HS-27A (cell line): ENCODE data around the gene MEGF8.
"Not testable (repeated sequence)": the region's sequence is repeated elsewhere in the genome, so short reads cannot be mapped to it uniquely, and the experiment has no call there.

Experiments
- DNase-seq: peaks from one replicate; pipeline ENCODE4 v3.0.0-alpha.2; 2012; ENCODE audit warnings: low read depth, missing footprints

Gene MEGF8

DNA sequence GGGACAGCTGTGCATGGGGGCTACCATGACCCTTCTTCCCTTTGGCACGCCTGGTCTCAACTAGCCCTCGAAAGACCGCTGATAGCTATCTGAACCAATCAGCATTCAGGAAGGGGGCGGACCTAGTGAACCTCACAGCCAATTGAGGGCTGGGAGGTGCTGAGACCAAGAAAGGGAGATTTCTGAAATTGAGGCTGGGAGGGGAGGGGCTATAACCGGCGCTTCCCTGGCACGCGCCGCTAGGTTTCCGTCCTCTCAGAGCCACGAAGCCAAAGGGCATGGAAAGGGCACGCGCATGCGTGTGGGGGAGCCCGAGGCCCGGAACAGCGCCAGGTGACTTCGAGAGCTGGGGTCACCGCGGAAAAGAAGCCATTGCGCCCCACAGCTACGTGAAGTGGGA is 18.8 kb upstream of the MEGF8 start:
- DNase-seq: no peak

DNA sequence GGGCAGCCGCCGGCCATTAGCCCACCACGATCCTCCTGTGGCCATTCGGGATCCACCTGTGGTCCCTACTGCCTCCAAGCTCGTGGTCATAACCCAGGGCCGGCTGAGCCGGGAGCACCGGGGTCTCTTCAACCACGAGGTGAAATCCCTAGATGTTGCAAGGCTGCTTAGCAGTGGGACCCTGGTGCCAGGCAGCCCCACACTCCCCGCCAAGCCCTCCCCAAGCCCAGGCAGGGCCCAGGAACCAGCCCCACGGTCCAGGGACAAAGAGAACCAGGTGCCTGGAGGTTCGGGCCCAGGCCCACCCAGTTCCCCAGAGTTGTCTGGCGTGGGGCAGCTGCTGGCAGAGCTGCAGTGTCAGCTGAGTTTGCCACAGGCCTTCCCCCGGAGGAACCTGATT is 15.7 kb upstream of the MEGF8 start:
- DNase-seq: no peak

DNA sequence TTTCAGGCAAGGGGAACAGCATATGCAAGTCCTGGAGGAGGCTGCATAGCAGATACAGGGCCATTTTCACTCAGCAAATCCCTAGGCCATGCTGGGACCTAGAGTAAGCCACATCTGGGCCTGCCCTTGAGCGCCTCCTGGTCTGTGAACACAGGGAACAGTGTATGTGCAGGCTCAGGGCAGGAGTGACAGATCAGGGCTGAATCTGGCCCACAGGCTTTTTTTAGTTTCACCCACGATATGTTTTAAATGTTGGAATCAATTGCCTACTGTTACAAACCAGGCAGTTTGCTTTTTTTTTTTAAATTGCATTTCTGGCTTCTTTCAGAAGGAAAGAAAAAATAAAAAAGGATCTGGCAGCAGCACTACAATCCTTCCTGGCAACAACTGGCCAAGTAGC is 13.8 kb upstream of the MEGF8 start:
- no peak for DNase-seq

DNA sequence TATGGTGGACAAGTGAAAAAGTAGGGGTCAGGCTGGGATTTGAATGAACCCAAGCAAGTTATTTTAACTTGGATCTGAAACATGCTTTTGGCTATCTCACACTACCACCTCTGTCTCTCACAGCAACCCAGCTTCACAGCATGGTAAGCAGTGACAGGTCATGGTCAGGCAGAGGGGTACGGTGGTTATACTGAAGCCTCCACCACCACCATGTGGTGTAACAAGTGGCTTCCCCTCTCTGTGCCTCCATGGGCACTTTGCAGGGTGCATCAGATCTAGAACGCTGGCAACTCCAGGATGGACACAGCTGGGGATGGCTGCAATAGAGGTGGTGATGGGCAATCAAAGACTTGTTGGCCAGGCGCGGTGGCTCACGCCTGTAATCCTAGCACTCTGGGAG is 13.1 kb upstream of the MEGF8 start:
- DNase-seq: no peak

DNA sequence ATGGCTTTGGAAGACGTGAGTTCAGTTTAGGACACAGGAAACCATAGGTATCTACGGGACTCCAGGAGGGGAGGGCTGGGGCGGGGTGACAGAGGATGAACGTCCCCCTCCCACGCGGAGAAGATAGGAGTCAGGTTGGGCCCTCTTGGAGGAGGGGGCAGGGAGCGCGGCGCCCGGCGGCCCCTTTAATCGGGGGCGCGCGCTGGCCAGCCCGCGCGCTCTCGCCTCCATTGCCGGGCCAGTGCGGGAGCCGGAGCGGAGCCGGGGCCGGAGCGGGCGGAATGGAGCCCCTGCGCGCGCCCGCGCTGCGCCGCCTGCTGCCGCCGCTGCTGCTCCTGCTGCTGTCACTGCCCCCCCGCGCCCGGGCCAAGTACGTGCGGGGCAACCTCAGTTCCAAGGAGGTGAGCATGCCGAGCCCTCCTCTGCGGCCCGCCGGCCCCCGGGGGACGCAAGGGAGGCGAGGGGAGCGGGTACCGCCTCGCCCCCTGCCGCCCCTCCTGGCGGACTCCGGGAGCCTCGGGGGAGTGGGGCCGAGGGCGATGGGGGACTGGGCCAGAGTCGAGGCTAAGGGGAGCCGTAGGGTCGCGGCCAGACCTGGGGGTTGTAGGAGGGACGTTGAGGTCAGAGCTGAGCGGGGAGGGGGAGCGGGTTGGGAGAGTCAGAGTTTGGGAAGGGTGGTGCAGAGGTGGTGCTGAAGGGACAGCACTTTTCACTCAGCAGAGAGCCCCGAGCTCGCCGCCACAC is 12.2 kb upstream of the MEGF8 start, which contains the start of gene TMEM145:
Gene TMEM145, plus strand, starts transcription at position 214 of the 744 bp plus-strand sequence. Its CDS starts 68 bp downstream, at position 282.
- DNase-seq: no peak

DNA sequence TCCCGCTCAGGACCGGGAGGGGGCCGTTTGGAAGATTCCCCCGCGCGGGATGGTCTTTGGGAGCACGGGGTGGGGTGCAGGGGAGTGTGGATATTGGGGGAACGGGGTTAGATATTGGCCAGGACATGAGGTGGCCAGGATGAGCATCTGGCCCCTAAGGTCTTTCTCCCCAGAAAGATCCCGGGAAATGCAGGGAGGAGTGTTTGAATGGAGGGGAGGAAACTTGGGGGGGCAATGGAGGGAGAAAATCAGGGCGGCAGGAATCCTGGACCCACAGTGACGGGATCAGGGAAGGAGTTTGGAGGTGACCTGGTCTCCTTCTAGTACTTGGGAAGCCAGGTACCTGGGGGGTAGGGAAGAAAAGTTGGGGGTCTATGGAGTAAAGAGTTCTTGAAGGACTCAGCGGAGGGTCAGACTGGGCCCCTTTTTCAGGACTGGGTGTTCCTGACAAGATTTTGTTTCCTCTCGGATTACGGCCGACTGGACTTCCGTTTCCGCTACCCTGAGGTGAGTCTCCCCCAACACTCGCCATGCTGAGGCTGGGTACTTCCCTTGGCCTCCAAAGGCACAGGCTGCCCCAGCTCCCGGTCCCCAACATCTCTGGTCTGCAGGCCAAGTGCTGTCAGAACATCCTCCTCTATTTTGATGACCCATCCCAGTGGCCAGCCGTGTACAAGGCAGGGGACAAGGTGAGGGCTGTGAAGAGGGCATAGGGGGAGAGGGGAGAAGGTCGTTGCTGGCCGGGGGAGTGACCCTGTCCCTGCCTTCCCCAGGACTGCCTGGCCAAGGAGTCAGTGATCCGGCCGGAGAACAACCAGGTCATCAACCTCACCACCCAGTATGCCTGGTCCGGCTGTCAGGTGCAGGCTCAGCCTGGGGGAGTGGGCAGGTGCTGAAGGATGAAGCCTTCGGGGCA is 11.3 kb upstream of the MEGF8 start:
- DNase-seq: no peak

DNA sequence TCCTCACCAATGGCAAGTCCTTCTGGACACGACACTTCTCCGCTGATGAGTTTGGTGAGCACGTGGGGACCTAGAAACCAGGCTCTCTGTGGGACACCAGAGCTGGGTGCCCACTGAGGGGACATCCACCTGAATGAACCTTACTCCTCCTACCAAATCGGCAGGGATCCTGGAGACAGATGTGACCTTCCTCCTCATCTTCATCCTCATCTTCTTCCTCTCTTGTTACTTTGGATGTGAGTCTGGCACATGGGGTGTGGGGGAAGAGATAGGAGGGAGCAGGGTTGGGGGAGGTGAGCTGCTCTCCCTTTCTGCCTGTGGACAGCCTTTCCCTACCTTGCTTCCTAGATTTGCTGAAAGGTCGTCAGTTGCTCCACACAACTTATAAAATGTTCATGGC is 10.4 kb upstream of the MEGF8 start:
- no peak for DNase-seq

DNA sequence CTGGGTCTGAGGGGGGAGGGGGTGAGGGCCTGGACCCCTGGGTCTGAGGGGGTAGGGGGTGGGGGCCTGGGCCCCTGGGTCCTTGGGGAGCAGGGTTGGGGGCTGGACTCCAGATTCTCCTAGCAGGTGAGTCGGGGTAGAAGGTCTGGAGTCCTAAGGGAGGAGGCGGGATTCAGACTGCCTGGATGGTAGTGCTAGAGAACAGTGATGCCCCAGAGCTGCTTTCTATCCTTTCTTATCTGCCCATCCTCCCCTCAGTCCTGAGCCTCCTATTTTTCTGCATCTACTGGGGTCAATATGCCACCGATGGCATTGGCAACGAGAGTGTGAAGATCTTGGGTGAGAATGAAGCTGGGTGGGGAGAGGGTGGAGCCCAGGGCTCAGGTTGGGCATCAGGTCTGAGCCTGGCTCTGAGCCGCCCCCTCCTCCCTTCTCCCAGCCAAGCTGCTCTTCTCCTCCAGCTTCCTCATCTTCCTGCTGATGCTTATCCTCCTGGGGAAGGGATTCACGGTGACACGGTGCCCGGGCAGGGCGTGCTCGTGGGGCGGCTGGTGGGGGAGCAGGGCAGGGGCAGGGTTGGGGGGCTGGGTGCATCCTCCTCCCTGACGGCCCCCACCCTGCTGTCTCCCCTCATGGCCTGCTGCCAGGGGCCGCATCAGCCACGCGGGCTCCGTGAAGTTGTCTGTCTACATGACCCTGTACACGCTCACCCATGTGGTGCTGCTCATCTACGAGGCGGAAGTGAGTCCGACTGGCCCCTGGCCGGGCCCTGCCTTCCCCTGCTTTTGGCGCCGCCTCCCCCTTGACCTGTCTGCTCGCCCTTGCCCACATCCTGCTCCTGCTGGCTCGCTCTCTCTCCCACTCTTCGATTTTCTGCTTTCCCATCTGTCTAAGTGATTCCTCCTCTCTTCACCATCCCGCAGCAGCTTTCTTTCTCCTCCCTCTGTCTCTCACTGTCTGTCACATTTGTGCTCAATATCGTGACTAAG is 8.9 kb upstream of the MEGF8 start:
- DNase-seq: no peak

DNA sequence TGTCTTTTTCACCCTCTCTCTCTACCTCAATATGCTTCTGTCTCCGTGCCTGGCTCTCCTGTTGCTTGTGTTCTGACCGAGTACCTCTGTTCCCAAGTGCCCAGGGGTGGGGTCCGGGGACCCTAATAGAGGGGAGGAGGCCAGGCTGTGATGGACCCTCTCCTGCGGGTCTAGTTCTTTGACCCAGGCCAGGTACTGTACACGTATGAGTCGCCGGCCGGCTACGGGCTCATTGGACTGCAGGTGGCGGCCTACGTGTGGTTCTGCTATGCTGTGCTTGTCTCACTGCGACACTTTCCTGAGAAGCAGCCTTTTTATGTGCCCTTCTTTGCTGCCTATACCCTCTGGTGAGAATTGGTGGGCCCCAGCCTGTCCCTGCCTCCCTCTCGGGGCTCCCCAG is 7.9 kb upstream of the MEGF8 start:
- no peak for DNase-seq

DNA sequence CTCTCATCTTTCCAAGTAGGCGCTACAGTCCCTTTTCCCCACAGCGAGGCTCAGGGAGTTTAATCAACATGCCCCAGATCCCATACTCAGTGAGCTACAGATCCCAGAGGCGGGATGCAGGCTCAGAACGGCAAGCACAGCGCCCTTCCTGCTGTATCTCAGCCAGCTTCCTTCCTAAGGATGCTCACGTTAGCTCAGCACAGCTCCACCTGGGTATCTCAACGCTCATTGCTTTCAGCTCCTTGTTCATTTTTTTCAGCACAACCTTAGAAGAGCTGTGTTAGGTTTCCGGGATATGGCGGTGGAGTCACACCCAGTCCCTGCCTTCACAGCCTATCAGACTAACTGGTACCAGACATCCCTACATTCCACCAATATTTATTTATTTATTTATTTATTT is 3.1 kb upstream of the MEGF8 start:
- no peak for DNase-seq

DNA sequence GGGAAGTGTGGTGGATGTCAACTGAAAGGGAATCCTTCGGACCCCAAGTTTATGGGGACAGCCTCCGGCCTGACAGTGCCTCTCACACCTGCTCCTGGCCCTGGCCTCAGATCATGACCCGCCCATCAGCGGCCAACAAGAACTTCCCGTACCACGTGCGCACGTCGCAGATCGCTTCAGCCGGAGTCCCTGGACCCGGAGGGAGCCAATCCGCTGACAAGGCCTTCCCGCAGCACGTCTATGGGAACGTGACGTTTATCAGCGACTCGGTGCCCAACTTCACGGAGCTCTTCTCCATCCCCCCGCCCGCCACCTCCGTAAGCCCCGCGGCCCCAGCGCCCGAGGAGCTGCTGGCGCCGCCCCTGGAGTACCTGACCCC is 2.0 kb upstream of the MEGF8 start:
- no peak for DNase-seq

DNA sequence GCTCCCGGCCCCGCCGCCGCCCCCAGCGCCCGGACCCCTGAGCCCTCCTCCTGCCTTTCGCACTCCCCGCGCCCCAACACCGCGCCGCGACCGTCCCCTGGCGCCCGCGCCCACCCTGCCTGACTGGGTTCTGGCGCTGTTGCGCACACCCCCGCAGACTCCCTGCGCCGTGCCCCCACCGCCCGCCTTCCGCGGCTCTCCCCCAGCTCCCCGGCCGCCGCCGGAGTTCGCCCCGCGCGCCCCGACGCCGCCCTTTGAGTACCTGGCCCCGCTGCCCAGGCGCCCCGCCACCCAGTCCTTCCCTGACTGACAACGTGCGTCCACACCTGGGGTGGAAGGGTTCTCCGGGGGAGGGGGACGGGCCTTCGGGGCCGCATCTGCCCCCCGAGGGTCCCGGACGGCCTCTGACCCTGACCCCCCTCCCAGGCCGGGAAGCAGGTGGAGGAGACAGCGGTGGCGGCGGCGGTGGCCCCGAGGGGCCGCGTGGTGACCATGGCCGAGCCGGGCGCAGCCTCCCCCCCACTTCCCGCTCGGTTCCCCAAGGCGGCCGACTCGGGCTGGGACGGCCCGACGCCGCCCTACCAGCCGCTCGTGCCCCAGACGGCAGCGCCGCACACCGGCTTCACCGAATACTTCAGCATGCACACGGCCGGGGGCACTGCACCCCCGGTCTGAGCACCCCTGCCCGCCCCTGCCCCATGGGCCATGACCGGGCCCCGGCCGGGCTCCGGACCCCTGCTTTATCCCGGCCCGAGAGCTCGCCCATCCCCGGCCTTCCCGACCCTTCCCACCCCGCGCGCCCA is 1.4 kb upstream of the MEGF8 start:
- DNase-seq: no peak

DNA sequence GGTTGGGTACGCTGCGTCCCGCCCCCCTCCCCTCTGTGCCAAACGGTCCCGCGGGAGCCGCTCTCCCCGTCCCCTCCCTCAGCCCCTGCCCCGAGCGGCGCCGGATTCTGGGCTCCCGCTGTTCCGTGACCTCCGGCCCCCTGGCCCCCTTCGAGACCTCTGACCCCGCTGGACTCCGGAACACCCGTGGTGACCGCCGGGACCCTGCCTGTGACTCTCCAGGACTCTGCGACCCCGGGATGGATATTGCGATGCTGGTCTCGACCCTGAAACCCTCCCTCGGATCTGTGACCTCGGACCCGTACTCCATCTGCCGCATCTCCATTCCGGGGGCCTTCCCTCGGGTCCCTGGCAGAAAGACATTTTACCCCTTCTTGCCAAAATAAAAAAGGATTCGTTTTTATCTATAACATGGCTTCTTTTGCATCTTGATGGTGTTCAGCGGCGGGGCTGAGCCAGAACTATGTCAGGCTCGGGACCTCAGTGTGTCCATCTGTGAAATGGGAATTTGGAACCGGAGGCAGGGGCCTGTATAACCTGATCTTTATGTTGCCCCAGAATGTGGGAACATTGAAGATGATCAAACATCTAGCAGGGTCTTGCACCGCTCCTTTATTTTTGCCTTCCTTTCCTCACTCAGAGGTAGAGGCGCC is 654 bp upstream of the MEGF8 start:
- DNase-seq: no peak

DNA sequence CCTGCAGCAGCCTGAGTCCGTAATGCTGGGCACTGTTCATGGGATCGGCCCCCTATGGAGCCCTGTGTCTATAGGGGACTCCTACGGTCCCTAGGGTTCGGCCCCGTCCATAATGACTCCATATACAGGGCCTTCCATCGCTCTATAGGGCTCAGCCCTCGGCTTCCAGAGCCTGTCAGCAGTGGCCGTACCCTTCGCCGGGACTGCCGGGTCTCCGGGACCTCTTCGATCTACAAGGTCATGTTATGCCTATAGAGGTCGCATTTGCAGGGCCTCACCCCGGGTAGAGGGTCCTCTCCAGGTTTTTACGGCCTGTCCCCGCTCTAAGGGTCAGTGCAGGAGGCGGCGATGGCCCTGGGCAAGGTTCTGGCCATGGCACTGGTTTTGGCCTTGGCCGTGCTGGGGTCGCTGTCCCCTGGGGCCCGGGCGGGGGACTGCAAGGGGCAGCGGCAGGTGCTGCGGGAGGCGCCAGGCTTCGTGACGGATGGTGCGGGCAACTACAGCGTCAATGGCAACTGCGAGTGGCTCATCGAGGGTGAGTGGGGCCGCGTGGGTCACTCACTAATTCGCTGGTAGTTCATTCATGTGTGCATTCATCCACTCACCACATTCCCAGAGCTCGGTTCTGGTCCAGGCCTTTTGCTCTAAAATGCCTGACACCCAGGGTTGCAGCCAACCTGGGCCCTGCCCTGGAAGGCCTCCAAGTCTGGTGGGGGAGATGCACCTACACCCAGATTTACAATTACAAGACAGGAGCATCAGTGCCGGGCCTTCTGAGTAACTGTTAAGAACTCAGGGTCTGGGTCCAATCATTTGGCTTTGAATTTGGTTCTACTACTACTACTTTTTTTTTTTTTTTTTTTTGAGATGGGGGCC is 699 bp downstream of the MEGF8 start:
- no peak for DNase-seq

DNA sequence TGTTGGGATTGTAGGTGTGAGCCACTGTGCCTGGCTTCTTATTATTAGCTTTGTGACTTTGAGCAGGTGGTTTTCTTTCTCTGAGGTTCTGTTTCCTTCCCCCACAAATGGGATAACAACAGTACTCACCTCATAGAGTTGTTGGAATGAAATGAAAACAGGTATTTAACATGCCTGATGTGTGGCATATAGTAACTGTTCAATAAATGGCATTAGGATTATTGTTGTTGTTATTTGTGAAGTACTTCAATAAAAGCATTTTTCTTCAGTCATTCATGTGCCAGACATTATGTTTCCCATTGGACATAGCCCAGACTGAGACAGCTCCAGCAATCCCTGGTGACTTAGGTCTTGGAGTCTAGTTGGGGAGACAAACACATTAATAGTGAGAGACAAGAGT is 1.5 kb downstream of the MEGF8 start:
- DNase-seq: no peak

DNA sequence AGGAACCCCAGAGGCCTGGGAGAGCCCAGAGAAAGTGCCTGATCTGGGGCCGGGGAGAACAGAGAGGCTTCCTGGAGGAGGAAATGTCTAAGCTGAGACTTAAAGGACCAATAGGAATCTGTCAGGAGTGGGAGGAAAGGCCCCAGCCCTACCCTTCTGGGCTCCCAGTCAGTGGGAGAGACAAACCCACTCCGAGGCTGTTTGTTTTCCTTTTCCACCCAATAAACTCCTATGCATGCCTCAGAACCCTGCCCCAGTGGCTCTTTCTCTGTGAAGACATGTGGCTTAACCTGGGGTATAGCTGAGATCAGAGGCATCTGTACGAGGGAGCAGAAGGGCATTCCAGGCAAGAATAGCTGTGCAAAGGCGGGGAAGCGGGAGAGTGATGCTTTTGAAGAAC is 1.9 kb downstream of the MEGF8 start:
- DNase-seq: no peak

DNA sequence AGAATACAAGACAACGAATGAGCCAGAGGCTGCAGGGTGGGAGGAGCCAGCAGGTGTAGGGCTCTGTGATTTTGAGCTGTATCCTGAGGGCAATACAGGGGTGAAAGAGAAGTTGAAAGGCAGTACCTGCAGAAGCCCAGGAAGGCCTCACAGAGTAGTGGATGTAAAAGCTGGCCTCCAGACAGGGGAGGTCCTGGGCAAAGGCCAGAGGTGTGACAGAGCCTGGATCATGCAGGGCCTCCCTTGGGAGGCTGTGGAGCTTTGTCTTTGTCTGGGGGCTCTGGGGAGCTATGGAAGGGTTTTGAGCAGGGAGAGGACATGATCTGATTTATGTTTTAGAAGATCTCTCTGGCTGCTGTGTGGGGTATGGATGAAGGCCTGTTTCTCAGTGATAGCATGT is 2.7 kb downstream of the MEGF8 start:
- no peak for DNase-seq

DNA sequence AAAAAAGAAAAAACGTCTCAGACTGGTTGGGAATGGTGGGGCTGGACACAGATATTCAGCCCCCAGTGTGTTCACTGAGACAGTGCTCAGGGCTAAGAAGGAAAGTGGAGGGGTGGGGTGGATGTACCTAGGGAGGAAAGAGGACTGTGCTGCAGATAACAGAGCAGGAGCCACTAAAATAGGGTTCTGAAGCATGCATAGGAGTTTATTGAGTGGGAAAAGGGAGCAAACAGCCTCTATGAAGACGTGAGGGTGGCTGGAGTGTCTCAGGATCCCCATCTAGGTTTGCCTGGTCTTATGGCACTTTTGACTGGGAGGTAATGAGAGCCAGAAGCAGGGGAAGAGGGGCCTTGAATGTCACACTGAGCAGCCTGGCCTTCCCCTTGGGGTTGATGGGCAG is 3.4 kb downstream of the MEGF8 start:
- DNase-seq: no peak

DNA sequence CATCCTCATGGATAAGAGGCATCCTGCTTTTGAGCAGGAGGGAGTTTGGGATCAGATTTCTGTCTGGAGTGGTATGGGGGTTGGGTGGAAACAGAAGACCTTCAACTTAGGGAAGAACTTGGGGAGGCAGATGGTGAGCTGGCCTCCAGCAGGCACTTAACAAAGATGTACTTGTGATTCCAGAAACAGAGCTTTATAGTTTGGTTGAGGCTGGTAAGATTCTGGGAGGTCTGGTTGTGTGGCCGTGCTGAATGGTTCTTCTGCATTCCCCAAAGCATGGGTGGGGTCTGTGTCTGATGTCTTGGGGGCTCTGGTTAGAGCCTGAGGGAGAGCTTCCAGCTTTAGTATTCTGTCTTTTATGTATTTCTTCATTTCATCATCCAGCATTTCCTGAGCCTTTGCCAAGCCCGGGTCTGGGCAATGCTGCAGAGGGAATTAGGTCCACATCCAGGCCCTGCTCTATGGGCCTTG is 4.8 kb downstream of the MEGF8 start:
- DNase-seq: no peak

DNA sequence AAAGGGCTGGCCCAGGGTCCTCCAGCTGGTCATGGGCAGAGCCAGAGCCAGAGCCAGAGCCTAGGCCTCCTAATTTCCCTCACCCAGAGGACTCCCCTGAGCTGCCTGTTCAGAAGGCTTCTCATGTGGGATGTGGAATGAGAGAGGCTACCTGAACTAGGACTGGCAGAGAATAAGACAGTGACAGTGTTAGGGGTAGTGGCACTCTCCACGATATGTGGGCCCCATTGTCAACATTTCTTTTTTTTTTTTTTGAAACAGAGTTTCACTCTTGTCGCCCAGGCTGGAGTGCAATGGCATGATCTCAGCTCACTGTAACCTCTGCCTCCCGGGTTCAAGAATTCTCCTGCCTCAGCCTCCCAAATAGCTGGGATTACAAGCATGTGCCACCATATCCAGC is 5.9 kb downstream of the MEGF8 start:
- not testable (repeated sequence) for DNase-seq
